Sigmoid colon (tissue), 7 donors: ENCODE data around the gene RELA. TPM values are rescaled to one million over a fixed set of nuclear protein-coding genes. Genes with fewer than 3 reads are reported as not detected.
A peak's percentile ranks its signal among the peaks of the same experiment; 100 is the strongest.
"Not testable (repeated sequence)": the region's sequence is repeated elsewhere in the genome, so short reads cannot be mapped to it uniquely, and the experiment has no call there.

Experiments used
- DNase-seq: peaks from one replicate; pipeline ENCODE4 v3.0.0-alpha.2; 2019
- H3K27ac ChIP-seq, 4 donors: fragments of 200-600 bp; sonication (generic); one replicate each; pipeline ENCODE4 v1.5.1; 2016 to 2019; ENCODE audit warnings: mild to moderate bottlenecking in 1 of 4
- H3K27me3 ChIP-seq, 3 donors: fragments of 200-600 bp; sonication (generic); one replicate each; pipeline ENCODE4 v1.5.1; 2019; ENCODE audit warnings: mild to moderate bottlenecking in 1 of 3
- H3K36me3 ChIP-seq, 4 donors: fragments of 200-600 bp; sonication (generic); one replicate each; pipeline ENCODE4 v1.5.1; 2016 to 2019
- H3K4me1 ChIP-seq, 4 donors: fragments of 200-600 bp; sonication (generic); one replicate each; pipeline ENCODE4 v1.5.1; 2017 to 2019
- H3K4me3 ChIP-seq, 4 donors: fragments of 200-600 bp; sonication (generic); one replicate each; pipeline ENCODE4 v1.5.1; 2017 to 2019; ENCODE audit warnings: mild to moderate bottlenecking in 2 of 4, moderate library complexity in 1 of 4
- H3K9me3 ChIP-seq, 4 donors: fragments of 200-600 bp in 3 of 4; sonication (generic) in 3 of 4; one replicate each; pipeline versions ENCODE4 v1.5.1 to v1.6.1; 2013 to 2019
- EP300 ChIP-seq, 4 donors: sonication (generic); formaldehyde crosslinking; IDR thresholded peaks; one replicate each; pipeline ENCODE4 v1.6.1; 2017; ENCODE audit warnings: antibody characterized with exemption in 4 of 4
- POLR2A ChIP-seq, 2 donors: fragments of 450-650 bp; IDR thresholded peaks; one replicate each; pipeline ENCODE4 v1.6.1; 2016; ENCODE audit warnings: antibody characterized with exemption in 2 of 2, mild to moderate bottlenecking in 2 of 2, moderate library complexity in 2 of 2
- POLR2AphosphoS5 ChIP-seq, 4 donors: sonication (generic); formaldehyde crosslinking; IDR thresholded peaks; one replicate each; pipeline ENCODE4 v1.6.1; 2017; ENCODE audit warnings: antibody characterized with exemption in 4 of 4
- WGBS, 2 donors: extraction: QIAGEN DNeasy Blood & Tissue Kit; methylation state at CpG; one replicate each; pipeline ENCODE4 v1.1.7; 2013; 5-methylcytosine and 5-hydroxymethylcytosine counted together
- intact Hi-C: fragments of 100-400 bp; cut with DNase I; formaldehyde crosslinking; loops from one replicate; pipeline ENCODE4 v1.15.1; 2023
- polyA plus RNA-seq, 3 donors: library from polyadenylated mRNA; stranded (reverse); fragments of 200-250 nt; gene quantifications; one replicate each; pipeline ENCODE4 v1.2.3, GENCODE V29; 2013
- total RNA-seq, 4 donors: library from RNA; depleted of rRNA; stranded (reverse); fragments of >200 nt; gene quantifications; one replicate each; pipeline ENCODE4 v1.1.0, GENCODE V29; 2016
- TF ChIP-seq, protein P1 (sequence below), 4 experiments: fragments of 450-650 bp in 3 of 4; fragments of 200-600 bp in 1 of 4; IDR thresholded peaks; one replicate each; pipeline ENCODE4 v1.5.1; 2016 to 2019; ENCODE audit warnings: antibody characterized with exemption in 4 of 4, mild to moderate bottlenecking in 3 of 4, moderate library complexity in 2 of 4
- donor health status: healthy with polysubstance abuse.
- donor health status: Bipolar disorder and iron deficiency.
- donor health status: healthy.

RELA gene
- total and polyA plus RNA-seq, 7 donors, result 33.6 to 62.6 (median 44.8) TPM

DNA sequence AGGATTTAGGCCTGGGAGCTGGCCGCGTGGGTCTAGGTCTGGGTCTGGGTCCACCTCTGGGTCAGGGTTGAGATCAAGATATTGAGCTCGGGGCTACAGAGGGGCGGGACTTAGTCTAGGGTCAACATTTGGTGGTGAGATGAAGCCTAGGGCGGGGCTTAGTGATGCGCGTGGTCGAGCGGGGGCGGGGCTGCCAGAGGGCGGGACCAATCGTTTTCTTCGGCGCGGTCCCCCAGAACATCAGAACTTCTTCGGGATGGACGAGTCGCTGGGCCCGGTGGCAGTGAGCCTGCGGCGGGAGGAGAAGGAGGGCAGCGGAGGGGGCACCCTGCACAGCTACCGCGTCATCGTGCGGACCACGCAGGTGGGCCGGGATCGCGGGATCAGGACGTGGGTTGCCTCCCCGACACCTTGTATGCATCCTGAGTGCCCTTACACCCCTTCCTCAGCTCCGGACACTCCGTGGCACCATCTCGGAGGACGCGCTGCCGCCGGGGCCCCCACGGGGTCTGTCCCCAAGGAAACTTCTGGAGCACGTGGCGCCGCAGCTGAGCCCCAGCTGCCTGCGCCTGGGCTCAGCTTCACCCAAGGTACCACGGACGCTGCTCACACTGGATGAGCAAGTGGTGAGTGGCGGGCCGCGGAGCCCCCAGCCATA is 20.6 kb downstream of the RELA start:
- DNase-seq, result no peak
- TF ChIP-seq, protein P1, sequence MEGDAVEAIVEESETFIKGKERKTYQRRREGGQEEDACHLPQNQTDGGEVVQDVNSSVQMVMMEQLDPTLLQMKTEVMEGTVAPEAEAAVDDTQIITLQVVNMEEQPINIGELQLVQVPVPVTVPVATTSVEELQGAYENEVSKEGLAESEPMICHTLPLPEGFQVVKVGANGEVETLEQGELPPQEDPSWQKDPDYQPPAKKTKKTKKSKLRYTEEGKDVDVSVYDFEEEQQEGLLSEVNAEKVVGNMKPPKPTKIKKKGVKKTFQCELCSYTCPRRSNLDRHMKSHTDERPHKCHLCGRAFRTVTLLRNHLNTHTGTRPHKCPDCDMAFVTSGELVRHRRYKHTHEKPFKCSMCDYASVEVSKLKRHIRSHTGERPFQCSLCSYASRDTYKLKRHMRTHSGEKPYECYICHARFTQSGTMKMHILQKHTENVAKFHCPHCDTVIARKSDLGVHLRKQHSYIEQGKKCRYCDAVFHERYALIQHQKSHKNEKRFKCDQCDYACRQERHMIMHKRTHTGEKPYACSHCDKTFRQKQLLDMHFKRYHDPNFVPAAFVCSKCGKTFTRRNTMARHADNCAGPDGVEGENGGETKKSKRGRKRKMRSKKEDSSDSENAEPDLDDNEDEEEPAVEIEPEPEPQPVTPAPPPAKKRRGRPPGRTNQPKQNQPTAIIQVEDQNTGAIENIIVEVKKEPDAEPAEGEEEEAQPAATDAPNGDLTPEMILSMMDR (IDR thresholded peaks at IDR 0.05), result no peak
- TF ChIP-seq EP300 (IDR thresholded peaks at IDR 0.05) (no peak), POLR2A (IDR thresholded peaks at IDR 0.05) (no peak), POLR2AphosphoS5 (IDR thresholded peaks at IDR 0.05) (no peak)
- Histone ChIP-seq H3K36me3 (peaks cover 0 to 32% (median 6%) of the 10 kb centered on the region in 4 donors), H3K27me3 (no peaks in the 10 kb centered on the region), H3K27ac (no peak overlapping the region), H3K4me1 (peaks cover 0 to 50% (median 44%) of the 10 kb centered on the region in 4 donors), H3K4me3 (peak overlapping the region in 2 of 4 donors; percentile 18 to 26), H3K9me3 (no peaks in the 10 kb centered on the region)
- WGBS, 2 donors, result 45 to 57% methylated on average over 49 of the region's 49 CpGs
- intact Hi-C loops, result no loop called here

DNA sequence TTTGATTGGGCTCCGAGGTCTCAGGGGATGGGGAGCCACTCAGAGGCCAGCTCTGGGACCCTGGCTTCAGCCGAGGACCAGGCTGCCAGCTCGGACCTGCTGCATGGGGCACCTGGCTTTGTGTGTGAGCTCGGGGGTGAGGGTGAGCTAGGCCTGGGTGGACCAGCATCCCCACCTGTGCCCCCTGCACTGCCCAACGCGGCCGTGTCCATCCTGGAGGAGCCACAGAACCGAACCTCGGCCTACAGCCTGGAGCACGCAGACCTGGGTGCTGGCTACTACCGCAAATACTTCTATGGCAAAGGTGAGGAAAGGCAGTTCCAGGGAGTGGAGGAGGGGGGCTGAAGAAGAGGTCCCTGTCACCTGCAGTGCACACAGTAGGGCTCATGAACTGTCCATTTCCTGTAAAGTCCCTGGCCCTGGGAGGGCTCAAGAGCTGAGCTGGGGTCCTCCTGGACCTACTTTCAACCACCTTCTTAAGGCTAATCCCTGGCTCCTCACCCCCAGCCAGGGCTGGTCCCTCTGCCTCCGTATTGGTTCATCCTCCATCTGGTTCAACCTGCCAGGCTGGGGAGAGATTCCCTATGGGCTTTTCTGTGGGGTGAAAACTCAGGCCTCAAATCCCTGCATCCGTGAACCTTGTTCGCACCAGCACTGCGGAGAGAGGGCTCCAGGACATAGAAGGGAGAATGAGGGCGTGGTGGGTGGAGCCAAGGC is 21.3 kb downstream of the RELA start:
- Histone ChIP-seq H3K9me3 (no peaks in the 10 kb centered on the region), H3K27ac (peak overlapping the region; percentile 87 to 90 (median 88)), H3K27me3 (no peaks in the 10 kb centered on the region), H3K4me3 (peak overlapping the region in 3 of 4 donors; percentile 3 to 26 (median 18)), H3K36me3 (peaks cover 6 to 39% (median 12%) of the 10 kb centered on the region in 4 donors), H3K4me1 (peaks cover 0 to 50% (median 41%) of the 10 kb centered on the region in 4 donors)
- intact Hi-C loops, result no loop called here
- WGBS, 2 donors, result 60 to 68% methylated on average over 16 of the region's 16 CpGs
- TF ChIP-seq POLR2A (IDR thresholded peaks at IDR 0.05) (no peak), EP300 (IDR thresholded peaks at IDR 0.05) (no peak), POLR2AphosphoS5 (IDR thresholded peaks at IDR 0.05) (no peak)
- TF ChIP-seq, protein P1 (IDR thresholded peaks at IDR 0.05), result no peak
- DNase-seq, result no peak

DNA sequence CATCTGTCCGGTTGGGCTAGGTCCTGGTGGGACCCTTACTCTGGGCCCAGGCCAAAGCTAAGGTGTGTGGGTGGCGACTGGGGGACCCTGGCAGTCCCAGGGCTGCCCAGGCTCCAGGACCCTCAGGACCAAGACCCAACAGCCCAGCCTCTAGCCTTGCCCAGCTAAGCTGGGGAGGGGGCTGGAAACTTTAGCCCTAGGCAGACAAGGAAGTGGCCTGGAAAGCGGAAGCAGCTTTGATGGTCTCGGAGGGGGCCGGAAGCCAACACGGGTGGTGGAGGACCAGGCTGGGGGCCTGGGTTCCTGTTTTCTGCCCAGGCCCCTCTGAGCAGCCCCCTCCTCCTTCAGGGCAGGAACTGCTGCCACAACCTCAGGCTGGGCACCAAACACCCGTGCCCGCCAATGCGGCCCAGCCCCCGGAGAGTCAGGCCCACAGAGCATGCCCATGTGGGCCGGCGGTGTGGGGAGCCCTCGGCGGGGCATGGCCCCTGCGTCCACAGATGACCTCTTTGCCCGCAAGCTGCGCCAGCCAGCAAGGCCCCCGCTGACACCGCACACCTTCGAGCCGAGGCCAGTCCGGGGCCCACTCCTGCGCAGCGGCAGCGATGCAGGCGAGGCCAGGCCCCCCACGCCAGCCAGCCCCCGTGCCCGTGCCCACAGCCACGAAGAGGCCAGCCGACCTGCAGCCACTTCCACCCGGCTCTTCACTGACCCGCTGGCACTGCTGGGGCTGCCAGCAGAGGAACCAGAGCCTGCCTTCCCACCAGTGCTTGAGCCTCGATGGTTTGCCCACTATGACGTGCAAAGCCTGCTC is 22.0 kb downstream of the RELA start:
- H3K4me3 ChIP-seq, result peak overlapping the region in 3 of 4 donors; percentile 3 to 26 (median 18)
- no peaks in the 10 kb centered on the region for H3K9me3 ChIP-seq
- peak overlapping the region; percentile 87 to 90 (median 88) for H3K27ac ChIP-seq
- intact Hi-C loops, result no loop called here
- H3K36me3 ChIP-seq, result peaks cover 9 to 39% (median 17%) of the 10 kb centered on the region in 4 donors
- DNase-seq, result no peak
- no peak for TF ChIP-seq POLR2AphosphoS5 (IDR thresholded peaks at IDR 0.05)
- TF ChIP-seq, protein P1 (IDR thresholded peaks at IDR 0.05), result no peak
- TF ChIP-seq POLR2A (IDR thresholded peaks at IDR 0.05), result no peak
- no peak for TF ChIP-seq EP300 (IDR thresholded peaks at IDR 0.05)
- no peaks in the 10 kb centered on the region for H3K27me3 ChIP-seq
- 46 to 80% methylated on average over 35 of the region's 35 CpGs for WGBS, 2 donors
- peaks cover 0 to 50% (median 41%) of the 10 kb centered on the region in 4 donors for H3K4me1 ChIP-seq

DNA sequence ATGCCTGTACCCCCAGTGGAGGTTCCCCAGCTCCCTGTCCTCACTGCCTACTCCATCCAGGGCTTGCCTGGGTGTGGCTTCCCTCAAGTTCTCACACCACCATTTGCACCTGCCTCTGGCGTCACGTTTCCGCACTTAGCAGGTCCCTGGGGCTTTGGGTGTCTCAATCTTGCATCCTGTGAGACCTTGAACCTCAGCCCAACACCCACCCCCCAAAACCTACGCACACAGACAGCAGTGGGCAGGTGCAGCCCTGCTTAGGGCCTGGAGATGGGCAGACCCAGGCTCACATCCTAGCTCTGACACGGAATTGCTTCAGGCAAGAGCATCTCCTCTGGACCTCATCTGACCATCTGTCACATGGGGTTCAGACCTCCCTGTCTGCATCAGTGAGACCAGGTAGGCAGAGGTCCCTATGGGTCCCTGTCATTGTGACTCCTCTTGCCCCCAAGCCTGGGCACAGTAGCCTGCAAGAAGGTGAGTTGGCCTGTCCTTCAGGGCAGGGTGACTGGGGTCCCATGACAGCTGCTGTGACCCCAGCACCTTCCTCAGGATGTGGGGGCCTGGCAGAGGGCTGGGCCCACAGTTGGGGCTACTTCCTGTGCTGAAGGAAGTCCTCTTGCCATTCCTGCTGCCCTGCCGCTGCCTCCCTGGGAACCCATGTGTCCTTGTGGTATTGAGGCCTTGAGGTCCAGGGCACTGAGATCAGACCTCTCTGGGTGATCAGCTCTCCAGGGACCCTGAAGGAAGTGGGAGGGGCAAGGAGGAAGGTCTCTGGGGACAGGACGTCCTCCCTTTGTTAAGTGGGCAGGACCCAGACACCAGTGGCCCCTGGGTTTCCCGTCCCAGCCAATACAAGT is 22.9 kb downstream of the RELA start:
- no peak for DNase-seq
- WGBS, 2 donors, result 38 to 69% methylated on average over 8 of the region's 8 CpGs
- H3K36me3 ChIP-seq, result peaks cover 17 to 41% (median 25%) of the 10 kb centered on the region in 4 donors
- no peaks in the 10 kb centered on the region for H3K27me3 ChIP-seq
- H3K27ac ChIP-seq, result peak overlapping the region; percentile 87 to 90 (median 88)
- no peaks in the 10 kb centered on the region for H3K9me3 ChIP-seq
- peak overlapping the region in 2 of 4 donors; percentile 26 to 79 for H3K4me3 ChIP-seq
- TF ChIP-seq, protein P1 (IDR thresholded peaks at IDR 0.05), result no peak
- TF ChIP-seq POLR2AphosphoS5 (IDR thresholded peaks at IDR 0.05), result no peak
- no peak for TF ChIP-seq EP300 (IDR thresholded peaks at IDR 0.05)
- no peak for TF ChIP-seq POLR2A (IDR thresholded peaks at IDR 0.05)
- intact Hi-C loops, result no loop called here
- H3K4me1 ChIP-seq, result peaks cover 0 to 50% (median 41%) of the 10 kb centered on the region in 4 donors

DNA sequence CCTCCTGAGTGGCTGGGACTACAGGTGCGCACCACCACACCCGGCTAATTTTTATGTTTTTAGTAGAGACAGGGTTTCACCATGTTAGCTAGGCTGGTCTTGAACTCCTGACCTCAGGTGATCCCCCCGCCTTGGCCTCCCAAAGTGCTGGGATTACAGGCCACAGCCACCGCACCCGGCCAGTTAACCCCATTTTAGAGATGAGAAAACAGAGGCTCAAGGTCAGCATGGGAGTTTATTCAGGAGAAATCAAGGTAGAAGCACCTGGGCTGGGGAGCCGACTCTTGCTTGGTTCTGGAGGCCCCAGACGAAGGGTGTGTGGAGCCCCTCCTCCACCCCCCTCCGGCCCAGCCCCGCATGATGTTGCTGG is 23.5 kb downstream of the RELA start:
- 69 to 89% methylated on average over 9 of the region's 9 CpGs for WGBS, 2 donors
- intact Hi-C loops, H3K27me3 ChIP-seq, H3K9me3 ChIP-seq, DNase-seq: not testable (repeated sequence)
- H3K4me1 ChIP-seq, result peaks cover 0 to 50% (median 41%) of the 10 kb centered on the region in 4 donors
- H3K4me3 ChIP-seq, result peak overlapping the region in 3 of 4 donors; percentile 68 to 79 (median 69)
- peaks cover 24 to 43% (median 32%) of the 10 kb centered on the region in 4 donors for H3K36me3 ChIP-seq
- peak overlapping the region; percentile 87 to 90 (median 88) for H3K27ac ChIP-seq
